OCI-LY3 (cell line): ENCODE measurements around the gene ZNF619.
A peak's percentile ranks its signal among the peaks of the same experiment; 100 is the strongest.

Experiments used
- H2AFZ ChIP-seq: fragments of 200-600, 300-600 bp; shearing (Covaris generic); 2 replicates; pipeline ENCODE4 v1.6.0; 2014; ENCODE audit warnings: antibody characterized with exemption, low read depth, low read length
- H3K27ac ChIP-seq: fragments of 200-600, 300-600 bp; sonication (generic); 2 replicates; pipeline ENCODE4 v1.5.1; 2014; ENCODE audit warnings: mild to moderate bottlenecking, low read length, moderate library complexity, mixed read lengths
- H3K27me3 ChIP-seq: fragments of 200-600, 300-600 bp; sonication (generic); 2 replicates; pipeline ENCODE4 v1.6.1; 2014; ENCODE audit warnings: low read depth, low read length, mixed read lengths
- H3K36me3 ChIP-seq: fragments of 200-600, 300-600 bp; sonication (generic); replicated peaks from 2 replicates; pipeline ENCODE3; 2014; ENCODE audit warnings: low read depth, low read length, mixed read lengths
- H3K4me1 ChIP-seq: fragments of 300-600, 200-600 bp; sonication (generic); 2 replicates; pipeline ENCODE4 v1.6.1; 2014; ENCODE audit warnings: low read length, mixed read lengths
- H3K4me2 ChIP-seq: fragments of 200-600, 300-600 bp; sonication (generic); 2 replicates; pipeline ENCODE4 v1.6.1; 2014; ENCODE audit warnings: low read length, mixed read lengths
- H3K4me3 ChIP-seq: fragments of 300-600, 200-600 bp; sonication (generic); 2 replicates; pipeline ENCODE4 v1.5.1; 2014; ENCODE audit warnings: antibody characterized with exemption, mild to moderate bottlenecking, low read length, moderate library complexity
- H3K79me2 ChIP-seq: fragments of 300-600, 200-600 bp; shearing (Covaris generic); 2 replicates; pipeline ENCODE4 v1.6.1; 2014; ENCODE audit warnings: mild to moderate bottlenecking, low read length, mixed read lengths
- H3K9ac ChIP-seq: fragments of 300-600, 200-600 bp; shearing (Covaris generic); 2 replicates; pipeline ENCODE4 v1.6.0; 2014; ENCODE audit warnings: mild to moderate bottlenecking, low read length, moderate library complexity
- H3K9me3 ChIP-seq: fragments of 200-600, 300-600 bp; shearing (Covaris generic); 2 replicates; pipeline ENCODE4 v1.6.1; 2014; ENCODE audit warnings: low read length, mixed read lengths; ENCODE audit not compliant: insufficient read depth
- H4K20me1 ChIP-seq: fragments of 200-600, 300-600 bp; sonication (generic); 2 replicates; pipeline ENCODE4 v1.6.1; 2016; ENCODE audit warnings: low read length, mixed read lengths; ENCODE audit not compliant: insufficient read depth
- EZH2phosphoT487 ChIP-seq: fragments of 200-600 bp; shearing (Covaris generic); IDR thresholded peaks from 2 replicates; pipeline ENCODE4 v1.6.1; 2018; ENCODE audit warnings: antibody characterized with exemption, mixed run types, low read depth
- TF ChIP-seq, protein P1 (sequence below): fragments of 200-600, 300-600 bp; sonication (generic); IDR thresholded peaks from 2 replicates; pipeline ENCODE4 v1.5.1; 2014; ENCODE audit warnings: antibody characterized with exemption, low read length, low read depth

The ZNF619 gene

DNA sequence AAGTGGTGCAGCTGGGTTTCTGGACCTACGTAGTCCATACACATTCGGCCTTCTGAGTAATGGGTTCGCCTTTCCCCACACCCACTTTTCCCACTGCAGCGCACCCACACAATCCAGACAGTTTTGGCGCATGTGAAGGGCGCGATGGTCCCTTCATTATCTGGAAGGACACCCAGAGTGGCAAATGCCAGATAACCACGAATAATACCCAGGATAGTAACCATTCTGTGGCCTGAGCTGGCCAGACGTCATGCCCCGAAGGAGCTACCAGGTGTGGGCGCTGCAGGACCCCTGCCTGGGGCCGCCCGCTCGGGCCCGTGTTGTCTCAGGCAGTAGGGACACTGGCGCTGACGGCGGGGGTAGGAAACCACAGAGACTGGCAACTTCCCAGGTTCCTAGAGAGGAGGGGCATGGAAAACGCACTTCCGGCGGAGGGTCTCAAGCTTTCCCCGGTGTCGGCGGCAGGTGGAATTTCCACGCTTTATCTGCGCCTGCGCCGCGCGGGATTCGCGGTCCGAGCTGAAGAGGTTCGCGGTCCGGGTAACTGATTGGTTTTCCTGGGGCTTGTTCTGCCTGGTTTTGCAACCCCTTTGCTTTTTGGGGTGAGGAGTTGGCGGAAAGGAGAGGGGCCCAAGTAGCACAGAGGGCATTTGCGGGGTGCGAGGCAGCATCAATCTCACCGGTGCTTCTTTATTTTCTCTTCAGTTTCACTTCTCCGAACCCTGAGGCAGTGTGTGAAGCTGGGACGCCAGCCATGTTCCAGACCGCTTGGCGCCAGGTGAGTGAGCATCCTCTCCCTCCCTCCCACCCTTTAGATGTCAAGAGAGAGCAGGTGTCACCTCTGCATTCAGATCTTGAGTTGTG lies 28.9 kb downstream of the ZNF619 start, which contains the start of gene ZNF620:
Gene ZNF620 (plus strand): TSS at position 441 of the 864 bp plus-strand sequence. CDS start 314 bp downstream, at position 755.
- H3K9ac ChIP-seq: peak within 1 kb of the TSS; percentile 44
- H3K79me2 ChIP-seq: no peaks in the 10 kb centered on the region
- no peaks in the 10 kb centered on the region for H4K20me1 ChIP-seq
- H3K27ac ChIP-seq: no peak within 1 kb of the TSS
- TF ChIP-seq EZH2phosphoT487: no peak
- TF ChIP-seq, protein P1, sequence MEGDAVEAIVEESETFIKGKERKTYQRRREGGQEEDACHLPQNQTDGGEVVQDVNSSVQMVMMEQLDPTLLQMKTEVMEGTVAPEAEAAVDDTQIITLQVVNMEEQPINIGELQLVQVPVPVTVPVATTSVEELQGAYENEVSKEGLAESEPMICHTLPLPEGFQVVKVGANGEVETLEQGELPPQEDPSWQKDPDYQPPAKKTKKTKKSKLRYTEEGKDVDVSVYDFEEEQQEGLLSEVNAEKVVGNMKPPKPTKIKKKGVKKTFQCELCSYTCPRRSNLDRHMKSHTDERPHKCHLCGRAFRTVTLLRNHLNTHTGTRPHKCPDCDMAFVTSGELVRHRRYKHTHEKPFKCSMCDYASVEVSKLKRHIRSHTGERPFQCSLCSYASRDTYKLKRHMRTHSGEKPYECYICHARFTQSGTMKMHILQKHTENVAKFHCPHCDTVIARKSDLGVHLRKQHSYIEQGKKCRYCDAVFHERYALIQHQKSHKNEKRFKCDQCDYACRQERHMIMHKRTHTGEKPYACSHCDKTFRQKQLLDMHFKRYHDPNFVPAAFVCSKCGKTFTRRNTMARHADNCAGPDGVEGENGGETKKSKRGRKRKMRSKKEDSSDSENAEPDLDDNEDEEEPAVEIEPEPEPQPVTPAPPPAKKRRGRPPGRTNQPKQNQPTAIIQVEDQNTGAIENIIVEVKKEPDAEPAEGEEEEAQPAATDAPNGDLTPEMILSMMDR: peak; percentile 34
- H3K4me3 ChIP-seq: peak within 1 kb of the TSS; percentile 80
- H3K9me3 ChIP-seq: no peaks in the 10 kb centered on the region
- H3K4me2 ChIP-seq: peak within 1 kb of the TSS; percentile 63
- H3K4me1 ChIP-seq: peaks cover 10% of the 10 kb centered on the region; the same call in 1 of the 2 replicates
- peak within 1 kb of the TSS; percentile 85 for H2AFZ ChIP-seq
- no peaks in the 10 kb centered on the region for H3K36me3 ChIP-seq
- no peaks in the 10 kb centered on the region for H3K27me3 ChIP-seq

DNA sequence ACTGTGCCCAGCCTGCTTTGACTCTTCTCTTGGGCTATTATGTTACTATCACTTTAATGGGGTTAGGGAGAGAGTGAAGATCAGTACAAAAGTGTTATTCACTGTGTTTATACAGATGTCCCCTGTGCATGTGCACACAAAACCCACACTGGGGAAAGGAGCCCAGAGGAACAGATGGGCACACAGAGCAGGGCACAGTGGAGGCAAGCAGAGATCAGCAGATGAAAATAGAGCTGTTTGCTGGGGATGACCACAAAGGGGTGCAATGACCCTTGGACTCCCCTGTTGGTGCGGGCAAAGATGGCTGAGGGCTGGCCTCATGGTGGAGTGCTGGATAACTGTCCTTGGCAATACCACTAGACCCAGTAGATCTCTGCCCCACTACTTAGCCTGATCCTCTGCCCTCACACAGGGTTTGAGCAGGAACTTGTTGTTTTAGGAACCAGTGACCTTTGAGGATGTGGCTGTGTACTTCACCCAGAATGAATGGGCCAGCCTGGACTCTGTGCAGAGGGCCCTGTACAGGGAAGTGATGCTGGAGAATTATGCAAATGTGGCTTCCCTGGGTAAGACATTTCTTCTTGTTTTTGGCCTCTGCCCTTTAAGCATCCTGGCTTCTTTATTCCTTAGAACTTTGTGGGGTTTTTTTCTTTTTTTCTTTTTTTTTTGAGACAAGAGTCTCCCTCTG lies 34.3 kb downstream of the ZNF619 start:
- Histone ChIP-seq H2AFZ (no peak overlapping the region), H3K4me3 (no peak overlapping the region), H3K9me3 (no peaks in the 10 kb centered on the region), H3K27ac (no peak overlapping the region), H3K79me2 (no peaks in the 10 kb centered on the region), H3K9ac (no peak overlapping the region), H4K20me1 (no peaks in the 10 kb centered on the region), H3K27me3 (no peaks in the 10 kb centered on the region), H3K4me2 (no peak overlapping the region), H3K4me1 (peaks cover 6% of the 10 kb centered on the region; the same call in 1 of the 2 replicates), H3K36me3 (no peaks in the 10 kb centered on the region)
- TF ChIP-seq EZH2phosphoT487: no peak
- TF ChIP-seq, protein P1: no peak

DNA sequence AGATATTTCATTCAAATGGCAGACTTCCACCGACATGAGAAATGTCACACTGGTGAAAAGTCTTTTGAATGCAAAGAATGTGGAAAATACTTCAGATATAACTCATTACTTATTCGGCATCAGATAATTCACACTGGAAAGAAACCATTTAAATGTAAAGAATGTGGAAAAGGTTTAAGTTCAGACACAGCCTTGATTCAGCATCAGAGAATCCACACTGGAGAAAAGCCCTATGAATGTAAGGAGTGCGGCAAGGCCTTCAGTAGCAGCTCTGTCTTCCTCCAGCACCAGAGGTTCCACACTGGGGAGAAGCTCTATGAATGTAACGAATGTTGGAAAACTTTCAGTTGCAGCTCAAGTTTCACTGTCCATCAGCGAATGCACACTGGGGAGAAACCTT lies 39.3 kb downstream of the ZNF619 start:
- no peak overlapping the region for H2AFZ ChIP-seq
- H3K4me1 ChIP-seq: no peaks in the 10 kb centered on the region
- H3K36me3 ChIP-seq: no peaks in the 10 kb centered on the region
- no peaks in the 10 kb centered on the region for H3K27me3 ChIP-seq
- no peak overlapping the region for H3K4me2 ChIP-seq
- H3K9ac ChIP-seq: no peak overlapping the region
- TF ChIP-seq EZH2phosphoT487: no peak
- TF ChIP-seq, protein P1: no peak
- no peak overlapping the region for H3K27ac ChIP-seq
- H4K20me1 ChIP-seq: no peaks in the 10 kb centered on the region
- no peaks in the 10 kb centered on the region for H3K79me2 ChIP-seq
- H3K9me3 ChIP-seq: no peaks in the 10 kb centered on the region
- H3K4me3 ChIP-seq: no peak overlapping the region

DNA sequence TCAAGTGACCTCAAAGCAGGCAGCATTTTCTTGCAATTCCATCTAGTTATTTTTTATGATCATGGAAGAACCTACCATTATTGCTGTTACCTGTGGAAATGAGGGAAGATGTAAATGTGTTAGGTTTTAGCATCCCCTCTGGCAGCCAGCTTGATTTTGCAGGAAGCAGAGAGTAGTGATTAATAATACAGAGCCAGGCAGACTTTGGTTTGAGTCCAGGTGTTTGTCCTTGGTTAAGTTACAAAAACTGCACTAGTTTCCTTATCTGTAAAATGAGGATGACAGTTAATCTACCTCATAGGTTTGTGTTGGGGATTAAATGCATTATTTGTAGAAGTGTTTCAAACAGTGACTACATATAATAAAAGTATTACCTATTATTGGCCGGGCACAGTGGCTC lies 41.1 kb downstream of the ZNF619 start:
- no peak overlapping the region for H3K27ac ChIP-seq
- no peaks in the 10 kb centered on the region for H3K36me3 ChIP-seq
- no peak overlapping the region for H3K9ac ChIP-seq
- no peak for TF ChIP-seq EZH2phosphoT487
- TF ChIP-seq, protein P1: no peak
- H3K4me3 ChIP-seq: no peak overlapping the region
- no peaks in the 10 kb centered on the region for H4K20me1 ChIP-seq
- no peaks in the 10 kb centered on the region for H3K79me2 ChIP-seq
- H3K4me2 ChIP-seq: no peak overlapping the region
- no peak overlapping the region for H2AFZ ChIP-seq
- H3K9me3 ChIP-seq: no peaks in the 10 kb centered on the region
- H3K27me3 ChIP-seq: no peaks in the 10 kb centered on the region
- no peaks in the 10 kb centered on the region for H3K4me1 ChIP-seq
